ENCODE results near the gene UPP2. TPM values are rescaled to one million over a fixed set of nuclear protein-coding genes. Genes with fewer than 3 reads are reported as not detected.

The UPP2 gene
- total and polyA plus RNA-seq, 2 experiments from 2014 or later, result not detected

DNA sequence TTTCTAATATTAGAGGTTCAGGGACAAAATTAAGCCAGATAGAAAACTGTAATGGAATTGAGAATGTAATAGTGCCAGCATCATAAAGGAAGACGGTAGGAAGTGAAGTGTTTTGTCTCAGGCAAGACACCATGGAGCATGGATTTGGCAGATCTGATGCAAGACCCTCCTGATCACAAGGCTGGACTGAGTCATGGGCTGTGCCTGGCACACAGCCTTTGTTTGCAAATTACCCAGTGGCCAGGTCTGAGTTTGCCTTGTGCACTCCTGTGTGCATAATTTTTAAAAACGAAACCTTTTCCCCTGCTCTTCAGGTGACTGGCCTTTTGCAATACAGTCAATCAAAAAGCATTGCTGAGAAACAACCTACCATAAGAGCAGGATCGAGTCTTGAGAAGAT is 2.0 kb upstream of the UPP2 start:
- in situ Hi-C loops (cut with MboI), result no loop called here
- TF ChIP-seq EZH2phosphoT487 (IDR thresholded peaks at IDR 0.05; ENCODE audit: insufficient read depth, low read depth) (no peak), EZH2 (IDR thresholded peaks at IDR 0.05; ENCODE audit: insufficient read depth, poor library complexity, severe bottlenecking) (no peak)
- Histone ChIP-seq H3K4me1 (ENCODE audit: insufficient read depth) (no peaks in the 10 kb centered on the region), H3K27ac (no peak overlapping the region), H3K27me3 (replicated peaks; ENCODE audit: insufficient read depth) (no peaks in the 10 kb centered on the region), H3K9me3 (ENCODE audit: low read depth) (no peaks in the 10 kb centered on the region), H3K36me3 (ENCODE audit: low read depth) (no peaks in the 10 kb centered on the region), H3K79me2 (ENCODE audit: insufficient read depth) (no peaks in the 10 kb centered on the region), H4K20me1 (ENCODE audit: insufficient read depth) (no peaks in the 10 kb centered on the region), H2AFZ (no peak overlapping the region), H3K9me2 (ENCODE audit: insufficient read depth) (no peaks in the 10 kb centered on the region), H3F3A (ENCODE audit: insufficient read depth) (no peaks in the 10 kb centered on the region), H3K4me2 (ENCODE audit: unreplicated experiment) (no peak overlapping the region), H3K9ac (no peak overlapping the region), H3K4me3 (no peak overlapping the region)
- peak; percentile 20 for DNase-seq
- WGBS, 2 experiments (ENCODE audit: low coverage in 1 of 2, low lambda C conversion rate in 2 of 2, missing lambda C conversion rate in 2 of 2), result 32 to 38% methylated on average over 3 of the region's 3 CpGs

- H3K9me2 ChIP-seq (ENCODE audit: insufficient read depth), result no peaks in the 10 kb centered on the region
- no peaks in the 10 kb centered on the region for H3K79me2 ChIP-seq (ENCODE audit: insufficient read depth)
- H3K4me3 ChIP-seq, result no peak overlapping the region
- H3K27me3 ChIP-seq (replicated peaks; ENCODE audit: insufficient read depth), result no peaks in the 10 kb centered on the region
- no peak overlapping the region for H3K27ac ChIP-seq
- H3K9ac ChIP-seq, result no peak overlapping the region
- in situ Hi-C loops (cut with MboI), result no loop called here
- H3F3A ChIP-seq (ENCODE audit: insufficient read depth), result no peaks in the 10 kb centered on the region
- no peak overlapping the region for H3K4me2 ChIP-seq (ENCODE audit: unreplicated experiment)
- no peaks in the 10 kb centered on the region for H4K20me1 ChIP-seq (ENCODE audit: insufficient read depth)
- no peaks in the 10 kb centered on the region for H3K9me3 ChIP-seq (ENCODE audit: low read depth)
- no peaks in the 10 kb centered on the region for H3K4me1 ChIP-seq (ENCODE audit: insufficient read depth)
- no peak for DNase-seq
- H2AFZ ChIP-seq, result no peak overlapping the region
- WGBS, 2 experiments (ENCODE audit: low coverage in 1 of 2, low lambda C conversion rate in 2 of 2, missing lambda C conversion rate in 2 of 2), result 7 to 32% methylated on average over 1 of the region's 1 CpG
- TF ChIP-seq EZH2phosphoT487 (IDR thresholded peaks at IDR 0.05; ENCODE audit: insufficient read depth, low read depth), result no peak
- no peak for TF ChIP-seq EZH2 (IDR thresholded peaks at IDR 0.05; ENCODE audit: insufficient read depth, poor library complexity, severe bottlenecking)
- no peaks in the 10 kb centered on the region for H3K36me3 ChIP-seq (ENCODE audit: low read depth)
Observed at GRCh38 chr2:158100411-158100810, 1.3 kb upstream of the UPP2 start.

DNA sequence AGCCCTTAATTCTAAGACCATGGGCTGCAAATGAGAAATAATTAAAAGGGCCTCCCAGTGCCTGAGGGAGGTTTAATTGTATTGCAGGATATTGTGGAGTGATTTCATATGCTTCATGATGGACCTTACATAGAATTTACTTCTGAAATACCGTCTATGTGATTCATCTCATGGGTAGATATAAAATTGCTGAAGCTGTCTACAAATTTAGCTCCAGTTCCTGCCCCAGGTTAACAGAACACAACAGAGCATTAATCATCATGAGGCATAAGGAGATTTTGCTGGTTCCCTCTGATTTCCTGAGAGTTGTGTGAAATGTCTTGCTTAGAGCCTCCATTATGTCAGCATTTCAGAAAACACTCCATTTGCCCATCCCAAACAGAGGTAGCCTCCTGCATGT is 770 bp downstream of the UPP2 start:
- TF ChIP-seq EZH2 (IDR thresholded peaks at IDR 0.05; ENCODE audit: insufficient read depth, poor library complexity, severe bottlenecking) (no peak), EZH2phosphoT487 (IDR thresholded peaks at IDR 0.05; ENCODE audit: insufficient read depth, low read depth) (no peak)
- no peak overlapping the region for H3K27ac ChIP-seq
- no peaks in the 10 kb centered on the region for H3K36me3 ChIP-seq (ENCODE audit: low read depth)
- 43 to 50% methylated on average over 1 of the region's 1 CpG for WGBS, 2 experiments (ENCODE audit: low coverage in 1 of 2, low lambda C conversion rate in 2 of 2, missing lambda C conversion rate in 2 of 2)
- H3K4me3 ChIP-seq, result no peak overlapping the region
- in situ Hi-C loops (cut with MboI), result no loop called here
- no peaks in the 10 kb centered on the region for H3F3A ChIP-seq (ENCODE audit: insufficient read depth)
- H3K9me3 ChIP-seq (ENCODE audit: low read depth), result no peaks in the 10 kb centered on the region
- no peak overlapping the region for H3K4me2 ChIP-seq (ENCODE audit: unreplicated experiment)
- no peak overlapping the region for H2AFZ ChIP-seq
- H4K20me1 ChIP-seq (ENCODE audit: insufficient read depth), result no peaks in the 10 kb centered on the region
- no peak for DNase-seq
- H3K27me3 ChIP-seq (replicated peaks; ENCODE audit: insufficient read depth), result no peaks in the 10 kb centered on the region
- no peaks in the 10 kb centered on the region for H3K4me1 ChIP-seq (ENCODE audit: insufficient read depth)
- no peaks in the 10 kb centered on the region for H3K79me2 ChIP-seq (ENCODE audit: insufficient read depth)
- no peak overlapping the region for H3K9ac ChIP-seq
- no peaks in the 10 kb centered on the region for H3K9me2 ChIP-seq (ENCODE audit: insufficient read depth)

DNA sequence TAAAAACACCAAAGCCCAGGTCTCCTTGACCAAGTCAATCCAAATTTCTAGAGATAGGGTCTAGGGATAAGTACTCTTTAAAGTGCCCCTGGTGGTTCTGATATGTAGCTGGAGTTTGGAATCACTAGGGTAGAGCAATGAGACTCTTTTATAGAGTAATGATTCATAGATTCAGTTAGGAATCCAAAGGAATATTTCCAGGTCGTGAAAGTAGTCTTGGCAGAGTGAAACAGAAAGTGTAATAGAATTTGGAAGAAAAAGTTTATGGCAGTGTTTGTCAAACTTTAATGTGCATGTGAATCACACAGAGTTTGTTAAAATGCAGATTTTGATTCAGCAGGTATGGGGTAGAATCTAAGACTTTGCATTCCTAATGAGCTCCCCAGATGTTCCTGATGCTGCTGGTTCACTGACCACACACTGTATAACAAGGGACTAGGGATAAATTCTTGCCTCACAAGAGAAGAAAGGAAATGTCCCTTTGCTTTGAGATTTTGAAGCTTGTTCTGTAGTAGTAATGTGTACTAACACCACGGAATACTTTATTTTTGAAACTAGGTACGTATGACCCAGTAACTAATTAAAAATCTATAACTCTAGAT is 1.8 kb downstream of the UPP2 start:
- Histone ChIP-seq H3K9ac (no peak overlapping the region), H3K27ac (no peak overlapping the region), H3K36me3 (ENCODE audit: low read depth) (no peaks in the 10 kb centered on the region), H3K27me3 (replicated peaks; ENCODE audit: insufficient read depth) (no peaks in the 10 kb centered on the region), H3K4me3 (no peak overlapping the region), H3K4me2 (ENCODE audit: unreplicated experiment) (no peak overlapping the region), H3K79me2 (ENCODE audit: insufficient read depth) (no peaks in the 10 kb centered on the region), H3K9me3 (ENCODE audit: low read depth) (no peaks in the 10 kb centered on the region), H2AFZ (no peak overlapping the region), H3K9me2 (ENCODE audit: insufficient read depth) (no peaks in the 10 kb centered on the region), H3K4me1 (ENCODE audit: insufficient read depth) (no peaks in the 10 kb centered on the region), H4K20me1 (ENCODE audit: insufficient read depth) (no peaks in the 10 kb centered on the region), H3F3A (ENCODE audit: insufficient read depth) (no peaks in the 10 kb centered on the region)
- in situ Hi-C loops (cut with MboI), result no loop called here
- DNase-seq, result peak; percentile 4
- 23 to 33% methylated on average over 3 of the region's 3 CpGs for WGBS, 2 experiments (ENCODE audit: low coverage in 1 of 2, low lambda C conversion rate in 2 of 2, missing lambda C conversion rate in 2 of 2)
- TF ChIP-seq EZH2phosphoT487 (IDR thresholded peaks at IDR 0.05; ENCODE audit: insufficient read depth, low read depth), result no peak
- TF ChIP-seq EZH2 (IDR thresholded peaks at IDR 0.05; ENCODE audit: insufficient read depth, poor library complexity, severe bottlenecking), result no peak

- Histone ChIP-seq H3K36me3 (ENCODE audit: low read depth) (no peaks in the 10 kb centered on the region), H4K20me1 (ENCODE audit: insufficient read depth) (no peaks in the 10 kb centered on the region), H3K79me2 (ENCODE audit: insufficient read depth) (no peaks in the 10 kb centered on the region), H3K4me1 (ENCODE audit: insufficient read depth) (no peaks in the 10 kb centered on the region), H3K27me3 (replicated peaks; ENCODE audit: insufficient read depth) (no peaks in the 10 kb centered on the region), H3F3A (ENCODE audit: insufficient read depth) (no peaks in the 10 kb centered on the region), H3K9me3 (ENCODE audit: low read depth) (no peaks in the 10 kb centered on the region), H3K4me2 (ENCODE audit: unreplicated experiment) (no peak overlapping the region), H3K9me2 (ENCODE audit: insufficient read depth) (no peaks in the 10 kb centered on the region), H3K4me3 (no peak overlapping the region), H3K27ac (no peak overlapping the region), H2AFZ (no peak overlapping the region), H3K9ac (no peak overlapping the region)
- in situ Hi-C loops (cut with MboI), result no loop called here
- TF ChIP-seq EZH2phosphoT487 (IDR thresholded peaks at IDR 0.05; ENCODE audit: insufficient read depth, low read depth) (no peak), EZH2 (IDR thresholded peaks at IDR 0.05; ENCODE audit: insufficient read depth, poor library complexity, severe bottlenecking) (no peak)
- DNase-seq, result no peak
- 41 to 43% methylated on average over 5 of the region's 5 CpGs for WGBS, 2 experiments (ENCODE audit: low coverage in 1 of 2, low lambda C conversion rate in 2 of 2, missing lambda C conversion rate in 2 of 2)
Observed at GRCh38 chr2:158104903-158105302, 3.2 kb downstream of the UPP2 start.
